K562 treated with DMSO at 1 percent for 24 hours (cell line): Measurements from ENCODE around the gene UPK2. TPM values are rescaled to one million over a fixed set of nuclear protein-coding genes. Genes with fewer than 3 reads are reported as not detected.

Experiments
- total RNA-seq: library from RNA; unstranded; fragments of 300-600 nt; gene quantifications from 2 replicates; pipeline ENCODE4 v1.2.3, GENCODE V29; 2022; ENCODE audit warnings: low read depth; ENCODE audit not compliant: insufficient read depth

Gene UPK2
- total RNA-seq, result not detected in 2 replicates

DNA sequence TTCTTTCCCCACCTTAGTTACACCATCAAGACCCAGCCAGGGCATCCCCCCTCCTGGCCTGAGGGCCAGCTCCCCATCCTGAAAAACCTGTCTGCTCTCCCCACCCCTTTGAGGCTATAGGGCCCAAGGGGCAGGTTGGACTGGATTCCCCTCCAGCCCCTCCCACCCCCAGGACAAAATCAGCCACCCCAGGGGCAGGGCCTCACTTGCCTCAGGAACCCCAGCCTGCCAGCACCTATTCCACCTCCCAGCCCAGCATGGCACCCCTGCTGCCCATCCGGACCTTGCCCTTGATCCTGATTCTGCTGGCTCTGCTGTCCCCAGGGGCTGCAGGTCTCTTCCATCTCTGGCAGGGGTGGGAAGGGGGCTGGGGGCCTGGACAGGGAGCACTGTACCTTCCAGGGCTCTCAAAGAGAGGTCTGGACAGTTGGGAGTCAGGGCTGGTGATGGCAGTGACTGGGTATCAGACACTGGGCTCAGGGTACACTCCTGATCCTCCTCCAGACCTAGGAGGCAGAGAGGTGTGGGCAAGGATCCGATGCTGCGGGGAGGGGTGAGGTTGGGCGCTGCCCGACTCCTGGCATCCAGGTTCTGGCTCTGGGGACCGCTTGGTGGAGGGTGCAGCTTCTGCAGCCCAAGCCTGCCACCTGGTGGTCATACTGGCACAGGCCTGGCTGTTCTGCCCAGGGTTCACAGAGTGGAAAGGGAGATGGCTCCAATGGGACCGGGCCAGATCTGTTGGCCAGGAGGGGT lies at the start of gene UPK2:
UPK2 (plus strand) TSS at position 205 of the 753 bp plus-strand sequence; CDS start at position 258, 53 bp downstream.

DNA sequence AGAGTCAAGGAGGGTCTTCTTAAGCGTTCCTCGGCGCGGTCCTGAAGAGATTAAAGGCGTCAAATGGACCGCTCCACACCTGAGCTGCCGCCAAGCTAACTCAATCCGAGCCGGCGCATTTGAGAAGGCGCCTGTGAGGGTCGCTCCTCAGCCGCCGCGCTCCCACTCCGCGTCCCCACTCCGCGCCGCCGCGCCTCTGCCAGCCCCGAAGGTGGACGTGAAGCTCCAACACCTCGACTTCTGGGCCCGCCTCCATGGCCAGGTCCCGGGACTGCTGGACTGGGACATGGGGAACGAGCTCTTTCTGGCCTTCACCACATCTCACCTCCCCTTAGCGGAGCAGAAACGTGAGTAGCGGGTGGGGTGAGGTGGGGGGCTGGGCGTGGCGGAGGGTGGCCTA lies 15.5 kb downstream of the UPK2 start, which contains the start of gene FOXR1:
FOXR1 (plus strand) TSS at position 116 of the 400 bp plus-strand sequence; CDS start at position 287, 171 bp downstream.

DNA sequence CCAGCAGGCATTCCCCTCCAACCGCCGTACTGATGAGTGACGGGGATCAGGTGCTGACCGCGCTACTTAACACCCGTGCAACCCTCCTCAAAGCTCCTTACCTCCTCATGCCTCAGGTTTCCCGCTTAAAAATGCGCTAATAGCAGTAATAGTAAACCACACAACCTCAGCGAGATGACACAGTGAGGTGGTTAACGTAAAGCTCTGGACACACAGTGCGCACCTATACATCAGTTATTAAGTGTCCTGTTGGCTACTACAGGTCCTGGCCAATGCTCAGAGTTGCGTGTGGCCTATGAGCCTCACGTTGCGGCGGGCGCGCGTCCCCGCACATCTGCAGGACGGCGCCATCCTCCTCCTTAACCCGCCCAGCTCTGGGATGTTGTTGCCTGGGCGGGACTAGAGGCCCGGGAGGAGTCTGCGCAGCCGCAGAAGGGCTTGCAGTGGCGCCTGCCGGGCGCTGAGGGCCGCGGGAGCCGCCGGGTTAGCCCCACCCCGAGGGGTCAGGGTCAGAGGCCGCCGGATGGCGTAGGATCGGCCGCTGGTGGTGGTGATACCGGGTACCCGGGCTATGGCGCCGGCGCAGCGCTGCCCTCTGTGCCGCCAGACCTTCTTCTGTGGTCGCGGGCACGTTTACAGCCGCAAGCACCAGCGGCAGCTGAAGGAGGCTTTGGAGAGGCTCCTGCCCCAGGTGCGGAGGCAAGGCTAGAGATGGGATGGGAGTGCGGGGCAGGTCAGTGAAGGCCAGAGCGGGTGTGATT lies 41.7 kb downstream of the UPK2 start, which contains the start of gene CENATAC:
CENATAC (plus strand) TSS at position 512 of the 761 bp plus-strand sequence; CDS start at position 572, 60 bp downstream.

Other genes with a start within 250 kb of the UPK2 start
- gene DDX6, start 165.1 kb upstream of the UPK2 start, total RNA-seq, result 20.9 and 21.9 TPM in 2 replicates
- not detected in 2 replicates for gene CXCR5, start 72.4 kb upstream of the UPK2 start, total RNA-seq
- 14.4 and 16.6 TPM in 2 replicates for gene BCL9L, start 30.4 kb upstream of the UPK2 start, total RNA-seq
- not detected in 2 replicates for gene FOXR1, start 15.5 kb downstream of the UPK2 start, total RNA-seq
- gene CENATAC, start 41.8 kb downstream of the UPK2 start, total RNA-seq, result 9.1 and 9.2 TPM in 2 replicates
- gene RPS25, start 62.0 kb downstream of the UPK2 start, total RNA-seq, result 1,285 and 1,475 TPM in 2 replicates
- gene TRAPPC4, start 62.5 kb downstream of the UPK2 start, total RNA-seq, result 150 and 152 TPM in 2 replicates
- 44.9 and 46.7 TPM in 2 replicates for gene SLC37A4, start 74.6 kb downstream of the UPK2 start, total RNA-seq
- 171 and 174 TPM in 2 replicates for gene HYOU1, start 100.9 kb downstream of the UPK2 start, total RNA-seq
- gene VPS11, start 111.5 kb downstream of the UPK2 start, total RNA-seq, result 28.9 and 34.3 TPM in 2 replicates
- gene HMBS, start 128.6 kb downstream of the UPK2 start, total RNA-seq, result 60.8 and 72.6 TPM in 2 replicates
- gene DPAGT1, start 145.6 kb downstream of the UPK2 start, total RNA-seq, result 43.3 and 51.9 TPM in 2 replicates
- 41.4 and 44.2 TPM in 2 replicates for gene C2CD2L, start 151.0 kb downstream of the UPK2 start, total RNA-seq
- 25.6 and 31.5 TPM in 2 replicates for gene HINFP, start 165.3 kb downstream of the UPK2 start, total RNA-seq
- not detected in 2 replicates for gene ABCG4, start 192.8 kb downstream of the UPK2 start, total RNA-seq
- 4.2 and 5.4 TPM in 2 replicates for gene NLRX1, start 212.4 kb downstream of the UPK2 start, total RNA-seq
- not detected in 2 replicates for gene NHERF4, start 229.2 kb downstream of the UPK2 start, total RNA-seq